Nephron (organoid): ENCODE measurements around the gene COL1A1.

Source experiments
- H3K27ac Mint-ChIP-seq, 3 experiments: 2 replicates each; pipeline ENCODE4 v1.8.0; 2020; ENCODE audit warnings: mixed read lengths in 3 of 3, mild to moderate bottlenecking in 2 of 3, moderate library complexity in 1 of 3
- H3K27me3 Mint-ChIP-seq: 2 replicates; pipeline ENCODE4 v1.8.0; 2021; ENCODE audit warnings: low read depth, mild to moderate bottlenecking, moderate library complexity, mixed read lengths
- H3K36me3 Mint-ChIP-seq: 2 replicates; pipeline ENCODE4 v1.8.0; 2020; ENCODE audit warnings: low read depth, mixed read lengths
- H3K4me1 Mint-ChIP-seq: 2 replicates; pipeline ENCODE4 v1.8.0; 2020; ENCODE audit warnings: mixed read lengths
- H3K4me3 Mint-ChIP-seq, 3 experiments: 2 replicates each; pipeline ENCODE4 v1.8.0; 2020; ENCODE audit warnings: mild to moderate bottlenecking in 3 of 3, mixed read lengths in 3 of 3, moderate library complexity in 2 of 3
- H3K9me3 Mint-ChIP-seq: 2 replicates; pipeline ENCODE4 v1.8.0; 2020; ENCODE audit warnings: mixed read lengths
- CTCF ChIP-seq, 3 experiments: fragments of 200-600 bp; sonication (generic); IDR thresholded peaks; one replicate each; pipeline ENCODE4 v1.5.0; 2021; ENCODE audit warnings: antibody characterized with exemption in 3 of 3; ENCODE audit not compliant: unreplicated experiment in 3 of 3

Gene COL1A1

GRCh38 chr17:50190603-50191358 lies 10.7 kb downstream of the COL1A1 start:
- Mint-ChIP-seq H3K36me3 (peaks cover 50% of the 10 kb centered on the region), H3K4me3 (peak overlapping the region in 2 of 3 experiments; percentile 6 to 57), H3K4me1 (peaks cover 54% of the 10 kb centered on the region), H3K27me3 (peaks cover 4% of the 10 kb centered on the region), H3K27ac (peak overlapping the region; percentile 43 to 98 (median 86)), H3K9me3 (no peaks in the 10 kb centered on the region)
- TF ChIP-seq CTCF (IDR thresholded peaks at IDR 0.05; ENCODE audit: unreplicated experiment in 3 of 3) = no peak

GRCh38 chr17:50190293-50190602 lies 11.2 kb downstream of the COL1A1 start:
- Mint-ChIP-seq H3K4me1 (peaks cover 54% of the 10 kb centered on the region), H3K36me3 (peaks cover 50% of the 10 kb centered on the region), H3K27ac (peak overlapping the region; percentile 25 to 98 (median 86)), H3K9me3 (no peaks in the 10 kb centered on the region), H3K4me3 (peak overlapping the region in 1 of 3 experiments; percentile 56), H3K27me3 (peaks cover 6% of the 10 kb centered on the region)
- no peak for TF ChIP-seq CTCF (IDR thresholded peaks at IDR 0.05; ENCODE audit: unreplicated experiment in 3 of 3)

- H3K4me3 Mint-ChIP-seq = peak overlapping the region in 1 of 3 experiments; percentile 56
- H3K9me3 Mint-ChIP-seq = no peaks in the 10 kb centered on the region
- peaks cover 57% of the 10 kb centered on the region for H3K4me1 Mint-ChIP-seq
- no peak for TF ChIP-seq CTCF (IDR thresholded peaks at IDR 0.05; ENCODE audit: unreplicated experiment in 3 of 3)
- H3K27ac Mint-ChIP-seq = peak overlapping the region; percentile 48 to 98 (median 86)
- H3K27me3 Mint-ChIP-seq = peaks cover 7% of the 10 kb centered on the region
- H3K36me3 Mint-ChIP-seq = peaks cover 50% of the 10 kb centered on the region
Measured at GRCh38 chr17:50189550-50190292, 11.7 kb downstream of the COL1A1 start.

- H3K27ac Mint-ChIP-seq = peak overlapping the region; percentile 82 to 98 (median 86)
Measured at GRCh38 chr17:50188921-50189549, 12.4 kb downstream of the COL1A1 start.

GRCh38 chr17:50188531-50188920 lies 12.9 kb downstream of the COL1A1 start:
- TF ChIP-seq CTCF (IDR thresholded peaks at IDR 0.05; ENCODE audit: unreplicated experiment in 3 of 3) = no peak
- Mint-ChIP-seq H3K36me3 (peaks cover 41% of the 10 kb centered on the region), H3K9me3 (no peaks in the 10 kb centered on the region), H3K4me1 (peaks cover 65% of the 10 kb centered on the region), H3K27me3 (peaks cover 7% of the 10 kb centered on the region), H3K4me3 (peak overlapping the region in 1 of 3 experiments; percentile 21), H3K27ac (peak overlapping the region; percentile 82 to 98 (median 86))

More at GRCh38 chr17:50188921-50189549, 12.4 kb downstream of the COL1A1 start:
- H3K4me3 Mint-ChIP-seq = peak overlapping the region in 1 of 3 experiments; percentile 21
- H3K27me3 Mint-ChIP-seq = peaks cover 7% of the 10 kb centered on the region
- H3K4me1 Mint-ChIP-seq = peaks cover 61% of the 10 kb centered on the region
- no peak for TF ChIP-seq CTCF (IDR thresholded peaks at IDR 0.05; ENCODE audit: unreplicated experiment in 3 of 3)
- H3K9me3 Mint-ChIP-seq = no peaks in the 10 kb centered on the region
- H3K36me3 Mint-ChIP-seq = peaks cover 46% of the 10 kb centered on the region
